Vagina (tissue), 2 donors: ENCODE data around the gene RPL36A. TPM values are rescaled to one million over a fixed set of nuclear protein-coding genes. Genes with fewer than 3 reads are reported as not detected.

Experiments used
- DNase-seq, 2 donors: peaks; one replicate each; pipeline ENCODE4 v3.0.0-alpha.2; 2017; ENCODE audit errors: extremely low spot score in 2 of 2
- H3K27ac ChIP-seq: fragments of 200-600 bp; sonication (generic); one replicate; pipeline ENCODE4 v1.5.1; 2019
- H3K27me3 ChIP-seq: fragments of 200-600 bp; sonication (generic); one replicate; pipeline ENCODE4 v1.5.1; 2019
- H3K36me3 ChIP-seq, 2 donors: fragments of 200-600 bp; sonication (generic); one replicate each; pipeline ENCODE4 v1.5.1; 2017 to 2019
- H3K4me1 ChIP-seq: fragments of 200-600 bp; sonication (generic); one replicate; pipeline ENCODE4 v1.5.1; 2019
- H3K4me3 ChIP-seq, 2 donors: fragments of 200-600 bp; sonication (generic); 1 replicate in 1 of 2; 2 replicates in 1 of 2; pipeline ENCODE4 v1.5.1; 2016 to 2019
- H3K9me3 ChIP-seq: fragments of 200-600 bp; sonication (generic); one replicate; pipeline ENCODE4 v1.5.1; 2019
- CTCF ChIP-seq, 3 experiments: fragments of 450-650 bp in 2 of 3; fragments of 200-600 bp in 1 of 3; sonication (generic) in 1 of 3; IDR thresholded peaks; one replicate each; pipeline ENCODE4 v1.5.1; 2017 to 2019; ENCODE audit warnings: antibody characterized with exemption in 3 of 3, mild to moderate bottlenecking in 2 of 3, moderate library complexity in 2 of 3
- POLR2A ChIP-seq, 2 donors: fragments of 450-650 bp; IDR thresholded peaks; one replicate each; pipeline ENCODE4 v1.6.1; 2017; ENCODE audit warnings: antibody characterized with exemption in 2 of 2, mild to moderate bottlenecking in 2 of 2, moderate library complexity in 2 of 2
- POLR2AphosphoS5 ChIP-seq, 2 donors: sonication (generic); formaldehyde crosslinking; IDR thresholded peaks; one replicate each; pipeline ENCODE4 v1.9.0; 2017; ENCODE audit warnings: antibody characterized with exemption in 2 of 2, mild to moderate bottlenecking in 2 of 2, low read depth in 1 of 2; ENCODE audit not compliant: insufficient read depth in 1 of 2
- intact Hi-C: fragments of 100-400 bp; cut with DNase I; formaldehyde crosslinking; loops from one replicate; pipeline ENCODE4 v1.15.1; 2023
- total RNA-seq: library from RNA; depleted of rRNA; stranded (reverse); fragments of >200 nt; gene quantifications from one replicate; pipeline ENCODE4 v1.2.3, GENCODE V29; 2016

The RPL36A gene
- total RNA-seq, 1 donor from 2014 or later = 514 TPM

GRCh38 chrX:101357166-101357795 lies 33.5 kb upstream of the RPL36A start:
- Histone ChIP-seq H3K36me3 (no peaks in the 10 kb centered on the region), H3K27me3 (no peaks in the 10 kb centered on the region), H3K4me3 (no peak overlapping the region), H3K27ac (no peak overlapping the region), H3K9me3 (no peaks in the 10 kb centered on the region), H3K4me1 (no peaks in the 10 kb centered on the region)
- intact Hi-C loops = no loop called here
- no peak for DNase-seq
- TF ChIP-seq POLR2AphosphoS5 (IDR thresholded peaks at IDR 0.05; ENCODE audit: insufficient read depth in 1 of 2, low read depth in 1 of 2) (no peak), POLR2A (IDR thresholded peaks at IDR 0.05) (no peak), CTCF (IDR thresholded peaks at IDR 0.05) (no peak)

- H3K27ac ChIP-seq = no peak overlapping the region
- no peak for TF ChIP-seq POLR2A (IDR thresholded peaks at IDR 0.05)
- intact Hi-C loops = no loop called here
- H3K27me3 ChIP-seq = no peaks in the 10 kb centered on the region
- H3K36me3 ChIP-seq = no peaks in the 10 kb centered on the region
- no peak for DNase-seq
- H3K4me1 ChIP-seq = no peaks in the 10 kb centered on the region
- no peaks in the 10 kb centered on the region for H3K9me3 ChIP-seq
- no peak overlapping the region for H3K4me3 ChIP-seq
Measured at GRCh38 chrX:101359966-101360365, 30.8 kb upstream of the RPL36A start.

GRCh38 chrX:101360390-101360789 lies 30.4 kb upstream of the RPL36A start:
- no peak overlapping the region for H3K27ac ChIP-seq
- H3K9me3 ChIP-seq = no peaks in the 10 kb centered on the region
- no peak for DNase-seq
- intact Hi-C loops = no loop called here
- H3K27me3 ChIP-seq = no peaks in the 10 kb centered on the region
- no peaks in the 10 kb centered on the region for H3K36me3 ChIP-seq
- no peak overlapping the region for H3K4me3 ChIP-seq
- no peaks in the 10 kb centered on the region for H3K4me1 ChIP-seq
- TF ChIP-seq POLR2AphosphoS5 (IDR thresholded peaks at IDR 0.05; ENCODE audit: insufficient read depth in 1 of 2, low read depth in 1 of 2) = no peak

- no peak overlapping the region for H3K4me3 ChIP-seq
- intact Hi-C loops = no loop called here
- TF ChIP-seq CTCF (IDR thresholded peaks at IDR 0.05) (no peak), POLR2A (IDR thresholded peaks at IDR 0.05) (no peak), POLR2AphosphoS5 (IDR thresholded peaks at IDR 0.05; ENCODE audit: insufficient read depth in 1 of 2, low read depth in 1 of 2) (no peak)
- no peaks in the 10 kb centered on the region for H3K9me3 ChIP-seq
- H3K27me3 ChIP-seq = no peaks in the 10 kb centered on the region
- no peak overlapping the region for H3K27ac ChIP-seq
- no peaks in the 10 kb centered on the region for H3K36me3 ChIP-seq
- DNase-seq = no peak
- no peaks in the 10 kb centered on the region for H3K4me1 ChIP-seq
Measured at GRCh38 chrX:101362116-101362515, 28.7 kb upstream of the RPL36A start.

GRCh38 chrX:101362757-101363156 lies 28.1 kb upstream of the RPL36A start:
- no peaks in the 10 kb centered on the region for H3K27me3 ChIP-seq
- DNase-seq = no peak
- intact Hi-C loops = no loop called here
- no peaks in the 10 kb centered on the region for H3K4me1 ChIP-seq
- H3K4me3 ChIP-seq = no peak overlapping the region
- H3K9me3 ChIP-seq = no peaks in the 10 kb centered on the region
- TF ChIP-seq POLR2AphosphoS5 (IDR thresholded peaks at IDR 0.05; ENCODE audit: insufficient read depth in 1 of 2, low read depth in 1 of 2) (no peak), CTCF (IDR thresholded peaks at IDR 0.05) (no peak), POLR2A (IDR thresholded peaks at IDR 0.05) (no peak)
- H3K27ac ChIP-seq = no peak overlapping the region
- no peaks in the 10 kb centered on the region for H3K36me3 ChIP-seq

GRCh38 chrX:101365301-101365795 lies 25.5 kb upstream of the RPL36A start:
- TF ChIP-seq POLR2AphosphoS5 (IDR thresholded peaks at IDR 0.05; ENCODE audit: insufficient read depth in 1 of 2, low read depth in 1 of 2) = no peak
- no peak for TF ChIP-seq POLR2A (IDR thresholded peaks at IDR 0.05)
- no peak for TF ChIP-seq CTCF (IDR thresholded peaks at IDR 0.05)
- no peak overlapping the region for H3K27ac ChIP-seq
- no peak overlapping the region for H3K4me3 ChIP-seq
- intact Hi-C loops = no loop called here
- no peaks in the 10 kb centered on the region for H3K27me3 ChIP-seq
- no peaks in the 10 kb centered on the region for H3K9me3 ChIP-seq
- H3K4me1 ChIP-seq = no peaks in the 10 kb centered on the region
- no peak for DNase-seq
- H3K36me3 ChIP-seq = no peaks in the 10 kb centered on the region
